ENCODE results near the gene MAST4. TPM values are rescaled to one million over a fixed set of nuclear protein-coding genes. Genes with fewer than 3 reads are reported as not detected.
"Not testable (repeated sequence)": the region's sequence is repeated elsewhere in the genome, so short reads cannot be mapped to it uniquely, and the experiment has no call there.

The MAST4 gene
- total RNA-seq, 1 experiment from 2014 or later, result 11.8 TPM

DNA sequence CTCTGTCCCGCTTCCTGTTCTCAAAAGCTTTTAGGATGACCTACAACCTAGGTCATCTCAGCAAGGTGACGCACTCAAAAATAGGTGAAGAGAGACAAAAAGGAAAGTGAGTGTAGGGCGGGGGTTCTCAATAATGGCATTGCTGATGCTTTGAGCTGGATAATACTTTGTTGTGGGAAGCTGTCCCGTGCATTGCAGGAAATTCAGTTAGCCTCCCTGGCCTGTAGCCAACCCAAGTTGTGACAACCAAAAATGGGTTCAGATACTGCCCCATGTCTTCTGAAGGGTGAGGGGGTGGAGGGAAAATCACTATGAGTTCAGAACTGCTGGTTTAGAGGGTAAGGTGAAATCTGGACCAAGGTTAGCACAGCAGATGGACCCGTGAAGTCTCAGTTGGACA is 151.4 kb downstream of the MAST4 start:
- Histone ChIP-seq H3K36me3 (ENCODE audit: insufficient read depth, low read length) (no peaks in the 10 kb centered on the region), H3K79me2 (ENCODE audit: low read length) (no peaks in the 10 kb centered on the region), H3K4me1 (ENCODE audit: low read length) (peaks cover 5% of the 10 kb centered on the region), H3K9ac (ENCODE audit: low read length) (no peak overlapping the region), H2AFZ (ENCODE audit: low read length) (no peak overlapping the region), H3K4me3 (ENCODE audit: low read length) (no peak overlapping the region), H3K9me2 (replicated peaks; ENCODE audit: insufficient read depth, low read length) (no peaks in the 10 kb centered on the region), H3K4me2 (ENCODE audit: low read depth, low read length, poor library complexity, severe bottlenecking) (no peak overlapping the region), H4K20me1 (ENCODE audit: insufficient read depth, low read depth, low read length) (no peaks in the 10 kb centered on the region), H3K27ac (ENCODE audit: low read length) (no peak overlapping the region), H3K27me3 (ENCODE audit: low read length) (no peaks in the 10 kb centered on the region), H3K9me3 (ENCODE audit: low read length) (no peaks in the 10 kb centered on the region)
- DNase-seq, result no peak

DNA sequence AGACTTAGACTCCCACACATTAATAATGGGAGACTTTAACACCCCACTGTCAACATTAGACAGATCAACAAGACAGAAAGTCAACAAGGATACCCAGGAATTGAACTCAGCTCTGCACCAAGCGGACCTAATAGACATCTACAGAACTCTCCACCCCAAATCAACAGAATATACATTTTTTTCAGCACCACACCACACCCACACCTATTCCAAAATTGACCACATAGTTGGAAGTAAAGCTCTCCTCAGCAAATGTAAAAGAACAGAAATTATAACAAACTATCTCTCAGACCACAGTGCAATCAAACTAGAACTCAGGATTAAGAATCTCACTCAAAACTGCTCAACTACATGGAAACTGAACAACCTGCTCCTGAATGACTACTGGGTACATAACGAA is 156.5 kb downstream of the MAST4 start:
- H3K4me3 ChIP-seq (ENCODE audit: low read length); H3K36me3 ChIP-seq (ENCODE audit: insufficient read depth, low read length); DNase-seq; H3K9ac ChIP-seq (ENCODE audit: low read length); H3K9me3 ChIP-seq (ENCODE audit: low read length); H2AFZ ChIP-seq (ENCODE audit: low read length); H3K79me2 ChIP-seq (ENCODE audit: low read length); H3K27me3 ChIP-seq (ENCODE audit: low read length); H3K27ac ChIP-seq (ENCODE audit: low read length); H3K9me2 ChIP-seq (replicated peaks; ENCODE audit: insufficient read depth, low read length); H3K4me1 ChIP-seq (ENCODE audit: low read length); H3K4me2 ChIP-seq (ENCODE audit: low read depth, low read length, poor library complexity, severe bottlenecking); H4K20me1 ChIP-seq (ENCODE audit: insufficient read depth, low read depth, low read length): not testable (repeated sequence)

DNA sequence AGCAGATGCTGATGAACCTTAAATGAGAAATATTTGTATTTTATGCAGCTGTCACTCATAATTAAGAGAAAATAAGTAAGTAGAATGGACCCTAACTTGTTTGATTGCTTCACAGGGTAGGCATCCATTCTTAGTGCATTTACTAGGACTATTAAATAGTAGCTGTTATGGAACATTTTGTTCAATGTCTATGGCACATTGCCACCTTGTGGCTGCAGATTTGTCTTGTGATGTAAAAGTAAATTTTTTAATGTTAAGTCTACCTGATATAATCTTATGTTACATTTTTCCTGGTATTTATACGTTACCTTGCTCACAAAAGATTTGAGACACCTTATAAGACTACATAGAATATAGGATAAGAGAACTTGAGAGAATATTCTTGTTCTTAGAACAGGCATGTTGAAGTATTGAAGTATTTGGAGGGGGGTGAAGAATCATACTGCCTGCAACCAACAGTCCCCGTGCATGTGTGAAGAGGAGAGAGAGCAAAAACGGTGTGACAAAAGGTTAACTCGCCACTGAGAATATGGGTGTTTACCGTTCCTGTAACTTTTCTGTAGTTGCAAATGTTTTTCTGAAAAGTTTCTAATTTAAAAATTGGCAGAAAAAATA is 161.1 kb downstream of the MAST4 start:
- Histone ChIP-seq H3K4me2 (ENCODE audit: low read depth, low read length, poor library complexity, severe bottlenecking) (no peak overlapping the region), H3K27ac (ENCODE audit: low read length) (no peak overlapping the region), H3K9ac (ENCODE audit: low read length) (no peak overlapping the region), H2AFZ (ENCODE audit: low read length) (no peak overlapping the region), H3K36me3 (ENCODE audit: insufficient read depth, low read length) (no peaks in the 10 kb centered on the region), H3K4me3 (ENCODE audit: low read length) (no peak overlapping the region), H4K20me1 (ENCODE audit: insufficient read depth, low read depth, low read length) (no peaks in the 10 kb centered on the region), H3K79me2 (ENCODE audit: low read length) (no peaks in the 10 kb centered on the region), H3K4me1 (ENCODE audit: low read length) (no peaks in the 10 kb centered on the region), H3K9me3 (ENCODE audit: low read length) (no peaks in the 10 kb centered on the region), H3K9me2 (replicated peaks; ENCODE audit: insufficient read depth, low read length) (no peaks in the 10 kb centered on the region), H3K27me3 (ENCODE audit: low read length) (no peaks in the 10 kb centered on the region)
- peak; percentile 81 for DNase-seq

DNA sequence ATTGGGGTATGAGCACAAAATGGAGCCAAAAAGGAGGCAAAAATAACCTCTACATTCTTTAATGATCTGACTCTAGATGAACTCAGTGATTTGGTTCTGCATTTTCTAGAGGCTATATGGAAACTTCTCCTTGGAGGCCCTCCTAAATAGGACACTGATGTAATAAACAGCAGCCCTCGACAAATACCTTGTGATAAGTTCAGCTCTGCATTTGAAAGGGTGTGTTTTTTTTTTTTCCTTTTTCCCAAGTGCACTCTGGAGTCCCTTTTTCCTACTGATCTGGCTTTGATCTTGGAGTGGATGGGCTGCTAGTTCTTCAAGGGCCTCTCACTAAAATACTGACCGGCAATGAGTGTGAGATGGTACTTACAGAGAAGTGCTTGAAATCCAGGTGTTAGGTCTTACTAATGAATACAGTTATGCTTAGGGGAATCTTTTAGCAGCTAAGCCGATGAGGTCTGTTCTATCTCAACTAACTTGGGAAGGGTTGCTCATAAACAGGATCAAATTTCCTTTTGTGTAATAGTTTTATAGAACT is 161.7 kb downstream of the MAST4 start:
- Histone ChIP-seq H4K20me1 (ENCODE audit: insufficient read depth, low read depth, low read length) (no peaks in the 10 kb centered on the region), H3K9me2 (replicated peaks; ENCODE audit: insufficient read depth, low read length) (no peaks in the 10 kb centered on the region), H3K79me2 (ENCODE audit: low read length) (no peaks in the 10 kb centered on the region), H3K9me3 (ENCODE audit: low read length) (no peaks in the 10 kb centered on the region), H3K27me3 (ENCODE audit: low read length) (no peaks in the 10 kb centered on the region), H3K4me3 (ENCODE audit: low read length) (no peak overlapping the region), H3K4me2 (ENCODE audit: low read depth, low read length, poor library complexity, severe bottlenecking) (no peak overlapping the region), H3K9ac (ENCODE audit: low read length) (no peak overlapping the region), H3K4me1 (ENCODE audit: low read length) (no peaks in the 10 kb centered on the region), H3K27ac (ENCODE audit: low read length) (no peak overlapping the region), H2AFZ (ENCODE audit: low read length) (no peak overlapping the region), H3K36me3 (ENCODE audit: insufficient read depth, low read length) (no peaks in the 10 kb centered on the region)
- no peak for DNase-seq

DNA sequence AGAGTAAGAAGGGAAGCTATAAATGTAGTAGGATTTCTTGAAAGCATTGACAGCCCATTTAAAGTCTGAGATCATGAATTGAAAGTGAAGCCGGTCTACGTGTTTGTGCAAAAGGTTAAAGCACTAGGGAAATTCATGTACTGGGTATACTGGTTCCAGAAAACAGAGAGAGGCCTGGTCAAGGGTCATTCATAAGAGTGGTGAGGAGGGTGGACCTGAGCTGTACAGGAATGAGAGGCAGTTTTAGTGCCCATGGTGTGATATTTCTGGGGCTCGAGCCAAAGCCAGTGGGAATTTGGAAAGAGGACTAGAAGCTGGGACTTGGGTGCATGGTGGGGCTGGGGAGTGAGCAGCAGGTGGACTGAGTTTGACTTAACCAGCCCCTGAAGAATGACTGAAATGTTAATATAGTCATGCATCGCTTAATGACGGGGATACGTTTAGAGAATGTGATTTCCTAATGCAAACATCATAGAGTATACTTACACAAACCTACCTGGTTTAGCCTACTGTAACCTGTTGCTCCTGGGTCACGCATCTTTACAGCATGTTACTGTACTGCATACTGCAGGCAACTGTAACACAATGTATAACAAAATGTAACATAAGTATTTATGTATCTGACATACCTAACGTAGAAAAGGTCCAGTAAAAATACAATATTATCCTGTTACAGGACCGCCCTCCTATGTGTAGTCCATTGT is 173.0 kb downstream of the MAST4 start:
- no peak overlapping the region for H3K4me2 ChIP-seq (ENCODE audit: low read depth, low read length, poor library complexity, severe bottlenecking)

DNA sequence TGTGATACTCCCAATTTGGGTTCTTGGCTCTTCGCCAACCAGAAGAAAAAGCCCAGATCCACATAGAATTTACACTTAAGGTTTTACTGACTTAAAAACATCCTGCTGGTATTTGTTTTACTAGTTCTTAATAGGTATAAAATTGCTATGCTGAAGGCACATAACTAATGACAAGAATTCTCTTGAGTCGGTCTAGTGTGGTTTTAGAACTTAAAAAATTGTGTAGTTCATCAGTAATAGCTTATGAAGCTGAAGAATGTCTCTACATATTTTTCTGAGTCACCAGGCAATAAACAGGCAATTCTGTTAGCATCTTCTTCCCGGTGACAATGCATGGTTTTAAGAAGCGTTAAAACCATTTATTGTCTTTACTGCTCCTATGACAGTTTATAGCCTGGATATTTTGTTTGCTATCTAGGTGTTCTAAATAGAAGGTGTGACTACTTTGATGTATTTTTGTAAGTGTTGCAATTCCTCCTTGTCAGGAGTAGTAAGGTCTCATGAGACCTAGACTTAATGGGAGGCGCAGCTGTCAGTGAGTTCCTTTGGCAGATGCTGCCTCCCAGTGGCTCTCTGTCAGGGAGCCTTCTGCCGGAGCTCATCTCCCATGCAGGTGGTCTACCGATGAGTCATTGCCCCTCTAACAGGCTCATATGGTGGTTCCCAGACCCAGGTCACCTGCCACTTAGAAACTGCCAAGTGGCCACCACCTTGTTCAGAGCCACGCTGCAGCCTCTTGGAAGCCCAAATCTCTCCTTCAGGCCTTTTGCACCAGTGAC is 173.8 kb downstream of the MAST4 start:
- H3K4me3 ChIP-seq (ENCODE audit: low read length), result no peak overlapping the region
- no peak overlapping the region for H3K9ac ChIP-seq (ENCODE audit: low read length)
- no peaks in the 10 kb centered on the region for H3K9me2 ChIP-seq (replicated peaks; ENCODE audit: insufficient read depth, low read length)
- peak; percentile 51 for DNase-seq
- H3K27me3 ChIP-seq (ENCODE audit: low read length), result no peaks in the 10 kb centered on the region
- no peak overlapping the region for H3K4me2 ChIP-seq (ENCODE audit: low read depth, low read length, poor library complexity, severe bottlenecking)
- H3K36me3 ChIP-seq (ENCODE audit: insufficient read depth, low read length), result no peaks in the 10 kb centered on the region
- no peaks in the 10 kb centered on the region for H4K20me1 ChIP-seq (ENCODE audit: insufficient read depth, low read depth, low read length)
- no peaks in the 10 kb centered on the region for H3K9me3 ChIP-seq (ENCODE audit: low read length)
- H2AFZ ChIP-seq (ENCODE audit: low read length), result no peak overlapping the region
- no peak overlapping the region for H3K27ac ChIP-seq (ENCODE audit: low read length)
- no peaks in the 10 kb centered on the region for H3K79me2 ChIP-seq (ENCODE audit: low read length)
- peaks cover 3% of the 10 kb centered on the region; the same call in 1 of the 2 replicates for H3K4me1 ChIP-seq (ENCODE audit: low read length)

More for the DNA sequence above, 173.0 kb downstream of the MAST4 start:
- Histone ChIP-seq H3K4me1 (ENCODE audit: low read length) (peaks cover 3% of the 10 kb centered on the region; the same call in 1 of the 2 replicates), H2AFZ (ENCODE audit: low read length) (no peak overlapping the region), H3K79me2 (ENCODE audit: low read length) (no peaks in the 10 kb centered on the region), H4K20me1 (ENCODE audit: insufficient read depth, low read depth, low read length) (no peaks in the 10 kb centered on the region), H3K27ac (ENCODE audit: low read length) (no peak overlapping the region), H3K9me2 (replicated peaks; ENCODE audit: insufficient read depth, low read length) (no peaks in the 10 kb centered on the region), H3K4me3 (ENCODE audit: low read length) (no peak overlapping the region), H3K36me3 (ENCODE audit: insufficient read depth, low read length) (no peaks in the 10 kb centered on the region), H3K9me3 (ENCODE audit: low read length) (no peaks in the 10 kb centered on the region), H3K27me3 (ENCODE audit: low read length) (no peaks in the 10 kb centered on the region), H3K9ac (ENCODE audit: low read length) (no peak overlapping the region)
- DNase-seq, result no peak

DNA sequence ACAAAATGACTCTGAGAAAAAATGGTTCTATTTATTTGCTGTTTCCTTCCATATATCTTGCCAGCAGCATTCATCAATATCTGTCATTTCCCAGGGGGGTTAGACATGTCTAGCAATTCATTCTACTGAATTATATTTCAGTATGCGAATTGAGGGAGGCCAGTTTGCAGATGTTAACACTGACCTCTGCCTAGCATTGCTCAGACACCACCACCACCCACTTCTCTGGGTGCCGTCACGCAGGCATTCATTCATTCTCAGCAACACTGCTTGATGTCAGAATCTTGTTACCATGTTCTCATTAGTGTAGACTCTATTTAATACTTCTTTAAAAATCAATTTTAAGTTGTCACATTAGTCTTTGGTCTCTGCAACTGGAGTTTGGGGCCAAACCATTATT is 181.7 kb downstream of the MAST4 start:
- Histone ChIP-seq H3K27ac (ENCODE audit: low read length) (no peak overlapping the region), H3K4me2 (ENCODE audit: low read depth, low read length, poor library complexity, severe bottlenecking) (no peak overlapping the region), H3K36me3 (ENCODE audit: insufficient read depth, low read length) (no peaks in the 10 kb centered on the region), H3K27me3 (ENCODE audit: low read length) (no peaks in the 10 kb centered on the region), H3K9ac (ENCODE audit: low read length) (no peak overlapping the region), H2AFZ (ENCODE audit: low read length) (no peak overlapping the region), H3K9me2 (replicated peaks; ENCODE audit: insufficient read depth, low read length) (no peaks in the 10 kb centered on the region), H3K79me2 (ENCODE audit: low read length) (no peaks in the 10 kb centered on the region), H3K9me3 (ENCODE audit: low read length) (no peaks in the 10 kb centered on the region), H3K4me3 (ENCODE audit: low read length) (no peak overlapping the region), H4K20me1 (ENCODE audit: insufficient read depth, low read depth, low read length) (no peaks in the 10 kb centered on the region), H3K4me1 (ENCODE audit: low read length) (peaks cover 7% of the 10 kb centered on the region)
- no peak for DNase-seq

DNA sequence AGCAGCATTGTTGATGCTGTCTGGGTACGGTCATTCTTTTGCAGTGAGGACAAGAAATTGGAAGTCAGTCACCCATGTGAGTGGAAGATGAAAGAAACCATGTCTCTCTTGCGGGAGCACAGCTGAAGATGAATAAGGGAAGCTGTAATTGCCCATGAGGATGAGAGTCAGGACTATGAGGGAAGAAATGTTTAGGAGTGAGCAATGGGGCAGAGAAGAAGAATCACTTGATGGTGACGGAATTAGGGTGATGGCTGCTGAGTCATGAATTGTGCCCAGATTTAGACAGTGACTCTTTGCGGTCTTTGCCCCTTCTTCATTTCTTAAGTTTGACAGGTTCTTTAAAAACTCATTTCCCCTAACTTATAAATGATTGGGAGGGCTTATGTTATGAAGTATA is 183.3 kb downstream of the MAST4 start:
- Histone ChIP-seq H3K4me3 (ENCODE audit: low read length) (no peak overlapping the region), H3K4me2 (ENCODE audit: low read depth, low read length, poor library complexity, severe bottlenecking) (no peak overlapping the region), H2AFZ (ENCODE audit: low read length) (no peak overlapping the region), H3K27ac (ENCODE audit: low read length) (no peak overlapping the region), H3K9me3 (ENCODE audit: low read length) (no peaks in the 10 kb centered on the region), H3K36me3 (ENCODE audit: insufficient read depth, low read length) (no peaks in the 10 kb centered on the region), H3K4me1 (ENCODE audit: low read length) (peaks cover 7% of the 10 kb centered on the region), H3K79me2 (ENCODE audit: low read length) (no peaks in the 10 kb centered on the region), H3K27me3 (ENCODE audit: low read length) (no peaks in the 10 kb centered on the region), H3K9ac (ENCODE audit: low read length) (no peak overlapping the region), H3K9me2 (replicated peaks; ENCODE audit: insufficient read depth, low read length) (no peaks in the 10 kb centered on the region), H4K20me1 (ENCODE audit: insufficient read depth, low read depth, low read length) (no peaks in the 10 kb centered on the region)
- DNase-seq, result no peak

Measured in Karpas-422 (cell line).